HG03378 (cell line): ENCODE measurements around the gene PIK3CD.
A peak's percentile ranks its signal among the peaks of the same experiment; 100 is the strongest.

Experiments
- ATAC-seq: cut with Tn5 transposase; IDR thresholded peaks from one replicate; pipeline ENCODE4 v1.9.1; 2021; ENCODE audit warnings: mild to moderate bottlenecking, moderate library complexity; ENCODE audit not compliant: unreplicated experiment

PIK3CD gene

GRCh38 chr1:9716404-9717192 lies 65.1 kb downstream of the PIK3CD start:
- no peak for ATAC-seq

- no peak for ATAC-seq
Observed at GRCh38 chr1:9717193-9718005, 65.9 kb downstream of the PIK3CD start.

GRCh38 chr1:9718006-9718680 lies 66.6 kb downstream of the PIK3CD start:
- ATAC-seq: no peak

GRCh38 chr1:9719978-9720722 lies 68.6 kb downstream of the PIK3CD start:
- ATAC-seq: no peak

- ATAC-seq: no peak
Observed at GRCh38 chr1:9720785-9721605, 69.5 kb downstream of the PIK3CD start.

- no peak for ATAC-seq
Observed at GRCh38 chr1:9721606-9722377, 70.3 kb downstream of the PIK3CD start.

- no peak for ATAC-seq
Observed at GRCh38 chr1:9722378-9722749, 70.8 kb downstream of the PIK3CD start.

GRCh38 chr1:9723068-9723805 lies 71.7 kb downstream of the PIK3CD start:
- ATAC-seq: no peak

GRCh38 chr1:9723926-9724325 lies 72.4 kb downstream of the PIK3CD start:
- ATAC-seq: no peak

GRCh38 chr1:9724706-9725476 lies 73.4 kb downstream of the PIK3CD start:
- ATAC-seq: peak; percentile 49

- ATAC-seq: no peak
Observed at GRCh38 chr1:9726406-9726805, 74.9 kb downstream of the PIK3CD start.

GRCh38 chr1:9726905-9727595 lies 75.5 kb downstream of the PIK3CD start:
- no peak for ATAC-seq

GRCh38 chr1:9728451-9729295 lies 77.1 kb downstream of the PIK3CD start:
- ATAC-seq: no peak

GRCh38 chr1:9729523-9729922 lies 78.0 kb downstream of the PIK3CD start:
- no peak for ATAC-seq

- no peak for ATAC-seq
Observed at GRCh38 chr1:9730096-9730901, 78.8 kb downstream of the PIK3CD start.
